K562 (cell line): ENCODE results near the gene PCED1B. TPM values are rescaled to one million over a fixed set of nuclear protein-coding genes. Genes with fewer than 3 reads are reported as not detected.

ENCODE experiments used
- ATAC-seq: fragments of 200-7000 bp; cut with Tn5 transposase; 3 replicates; pipeline ENCODE4 v1.9.1; 2020; ENCODE audit warnings: moderate library complexity
- BruUV-seq: library from RNA; stranded (reverse); fragments of 400-500 nt; replicated peaks from 2 replicates; lab custom pipeline; 2021; lab: Mats Ljungman, UMichigan
- CTCF ChIA-PET: fragments of 300-600 bp; formaldehyde crosslinking; extraction: SDS; loops from one replicate; lab custom pipeline; 2021; ENCODE audit warnings: low intra/inter-chr PET ratio; lab: Yijun Ruan, JAX
- POLR2A ChIA-PET: fragments of 300-600, 350-650 bp; sonication (Branson Sonifier 250); formaldehyde crosslinking; extraction: SDS; loops from one replicate; lab custom pipeline; 2021; ENCODE audit warnings: antibody characterized with exemption, inconsistent platforms; lab: Yijun Ruan, JAX
- DNase-seq, 4 experiments: peaks; one replicate each; pipeline versions ENCODE4 v3.0.0 to v3.0.0-alpha.2; 2011 to 2018; ENCODE audit warnings: low spot score in 3 of 4, mixed read lengths in 3 of 4; ENCODE audit errors: extremely low read depth in 1 of 4
- FAIRE-seq: peaks from 2 replicates; lab custom pipeline; 2011; peaks lifted over from hg19 to GRCh38; lab: Jason Lieb, UNC
- H2AFZ ChIP-seq: 2 replicates; pipeline ENCODE4 v1.6.0; 2011; ENCODE audit warnings: low read depth, low read length, control low read depth, inconsistent platforms
- H3K27ac ChIP-seq: fragments of 200-600 bp; 3 replicates; pipeline ENCODE4 v1.8.0; 2011; ENCODE audit warnings: low read depth, mild to moderate bottlenecking, control low read depth, inconsistent platforms, low read length, moderate library complexity, mixed read lengths; ENCODE audit errors: extremely low read depth
- H3K27me3 ChIP-seq, 2 experiments: fragments of 300-600 bp in 1 of 2; 2 replicates in 1 of 2; 3 replicates in 1 of 2; pipeline versions ENCODE4 v1.6.0 to v1.8.0; 2011; ENCODE audit warnings: inconsistent platforms in 2 of 2, low read length in 2 of 2, mild to moderate bottlenecking in 1 of 2, mixed read lengths in 1 of 2, moderate library complexity in 1 of 2; ENCODE audit not compliant: control insufficient read depth in 2 of 2, insufficient read depth in 2 of 2
- H3K36me3 ChIP-seq: fragments of 300-600 bp; 3 replicates; pipeline ENCODE4 v1.8.0; 2011; ENCODE audit warnings: mild to moderate bottlenecking, low read length, inconsistent platforms; ENCODE audit not compliant: control insufficient read depth, insufficient read depth
- H3K4me1 ChIP-seq, 2 experiments: fragments of 200-600 bp in 1 of 2; replicated peaks in 1 of 2; 2 replicates in 1 of 2; 3 replicates in 1 of 2; pipeline versions ENCODE4 v1.5.1 to v1.8.0; 2011; ENCODE audit warnings: inconsistent platforms in 2 of 2, low read length in 2 of 2, mild to moderate bottlenecking in 1 of 2, mixed read lengths in 1 of 2, moderate library complexity in 1 of 2; ENCODE audit not compliant: control insufficient read depth in 2 of 2, insufficient read depth in 2 of 2
- H3K4me2 ChIP-seq: 2 replicates; pipeline ENCODE4 v1.6.1; 2011; ENCODE audit warnings: low read length, control low read depth, inconsistent platforms, mixed read lengths; ENCODE audit not compliant: insufficient read depth
- H3K4me3 ChIP-seq: fragments of 200-600 bp; sonication (generic), shearing (Covaris generic); 2 replicates; pipeline ENCODE4 v1.5.1; 2016; ENCODE audit warnings: control low read depth, inconsistent platforms
- H3K79me2 ChIP-seq: fragments of 200-600 bp; 3 replicates; pipeline ENCODE4 v1.8.0; 2011; ENCODE audit warnings: low read length, inconsistent platforms; ENCODE audit not compliant: control insufficient read depth, insufficient read depth
- H3K9ac ChIP-seq, 2 experiments: 2 replicates each; pipeline versions ENCODE4 v1.6.0 to v1.6.1; 2011; ENCODE audit warnings: low read depth in 2 of 2, low read length in 2 of 2, control low read depth in 1 of 2, inconsistent platforms in 1 of 2, mild to moderate bottlenecking in 1 of 2, mixed read lengths in 1 of 2; ENCODE audit not compliant: insufficient read depth in 1 of 2
- H3K9me1 ChIP-seq: one replicate; pipeline ENCODE4 v1.6.0; 2011; ENCODE audit warnings: inconsistent platforms, mild to moderate bottlenecking, low read length, moderate library complexity; ENCODE audit not compliant: control insufficient read depth, insufficient read depth
- H3K9me3 ChIP-seq: replicated peaks from 2 replicates; pipeline ENCODE4 v1.5.1; 2011; ENCODE audit warnings: low read depth, low read length, inconsistent platforms; ENCODE audit not compliant: control insufficient read depth, insufficient read depth
- H4K20me1 ChIP-seq: replicated peaks from 2 replicates; pipeline ENCODE4 v1.6.1; 2011; ENCODE audit warnings: low read length, inconsistent platforms, mixed read lengths; ENCODE audit not compliant: control insufficient read depth, insufficient read depth
- BRCA1 ChIP-seq, 2 experiments: fragments of 450-650 bp in 1 of 2; sonication (generic) in 1 of 2; formaldehyde crosslinking in 1 of 2; IDR thresholded peaks; 2 replicates each; pipeline versions ENCODE4 v1.5.0 to v1.6.1; 2017 to 2020; ENCODE audit warnings: mild to moderate bottlenecking in 1 of 2, missing genetic modification reagents in 1 of 2
- ETS2 ChIP-seq: IDR thresholded peaks from 2 replicates; pipeline ENCODE4 v1.6.1; 2016; ENCODE audit warnings: borderline replicate concordance, missing genetic modification characterization, mild to moderate bottlenecking, moderate library complexity, missing compliant biosample characterization; ENCODE audit not compliant: poor library complexity, severe bottlenecking
- MAFK ChIP-seq: IDR thresholded peaks from 2 replicates; pipeline ENCODE4 v1.6.1; 2011; ENCODE audit warnings: low read length, improper control_type of control experiment
- RFX7 ChIP-seq: fragments of 250-450 bp; sonication (Bioruptor Pico); IDR thresholded peaks from 2 replicates; pipeline ENCODE4 v1.5.1; 2021; ENCODE audit warnings: mild to moderate bottlenecking
- SFPQ ChIP-seq: fragments of 200-400 bp; formaldehyde crosslinking; IDR thresholded peaks from 2 replicates; pipeline ENCODE4 v1.6.1; 2017; ENCODE audit warnings: mild to moderate bottlenecking, low read depth, low read length, moderate library complexity
- UBTF ChIP-seq, 2 experiments: IDR thresholded peaks; 2 replicates each; pipeline ENCODE4 v1.6.1; 2012; ENCODE audit warnings: improper control_type of control experiment in 2 of 2, low read depth in 2 of 2, low read length in 2 of 2, borderline replicate concordance in 1 of 2
- WGBS: fragments of 100-300 bp; shearing (Covaris generic); methylation state at CpG from one replicate; pipeline ENCODE4 v1.1.6; 2016; ENCODE audit warnings: low coverage, mixed read lengths; ENCODE audit not compliant: insufficient coverage; ENCODE audit errors: missing lambda C conversion rate; 5-methylcytosine and 5-hydroxymethylcytosine counted together
- in situ Hi-C: fragments of 300-500 bp; cut with MboI; formaldehyde crosslinking; loops from 4 replicates; pipeline ENCODE4 v1.15.0; 2018; ENCODE audit warnings: inconsistent platforms, mixed read lengths
- intact Hi-C: fragments of 100-400 bp; cut with micrococcal nuclease; formaldehyde crosslinking; loops from 2 replicates; pipeline ENCODE4 v1.14.2; 2022
- polyA plus RNA-seq, 8 experiments: library from polyadenylated mRNA; depleted of rRNA in 4 of 8; stranded (reverse) in 5 of 8; unstranded in 3 of 8; fragments of >200 nt; fragmentation: Nextera tagmentation in 2 of 8; fragmentation: Illumina TruSeq in 1 of 8; extraction: Ambion mirVana in 2 of 8; extraction: Trizol in 1 of 8; gene quantifications; 2 replicates each; pipeline versions ENCODE4 v1.2.1 to v1.2.3, GENCODE V29; 2011 to 2014; ENCODE audit warnings: inconsistent platforms in 1 of 8, missing spikeins in 1 of 8
- total RNA-seq, 7 experiments: library from RNA; depleted of rRNA in 6 of 7; stranded (reverse); fragments of >200 nt in 6 of 7; fragmentation: Illumina TruSeq in 2 of 7; extraction: Trizol in 2 of 7; gene quantifications; 2 replicates each; pipeline versions ENCODE4 v1.2.1 to v1.2.3, GENCODE V29; 2011 to 2021; ENCODE audit warnings: low replicate concordance in 1 of 7

PCED1B gene
- total and polyA plus RNA-seq, 9 of the 15 experiments (the other 6 are each of a cell fraction or from before 2014, with no cell fraction given): 1.2 to 9.3 (median 2.5) TPM

GRCh38 chr12:47067771-47068431 lies 11.5 kb upstream of the PCED1B start:
- BruUV-seq: no TSS peak
- H3K27me3 ChIP-seq: no peaks in the 10 kb centered on the region
- no peak overlapping the region for H3K4me3 ChIP-seq
- no peak overlapping the region for H3K27ac ChIP-seq
- no peaks in the 10 kb centered on the region for H3K9me3 ChIP-seq
- in situ Hi-C loops: no loop called here
- 14% methylated on average over 5 of the region's 5 CpGs for WGBS
- H3K4me2 ChIP-seq: no peak overlapping the region
- intact Hi-C loops: no loop called here
- FAIRE-seq (no peak), DNase-seq (no peak), ATAC-seq (no peak)
- no peak for TF ChIP-seq BRCA1 (IDR thresholded peaks at IDR 0.05)
- no peak for TF ChIP-seq BRCA1 (CRISPR knock-in tag; IDR thresholded peaks at IDR 0.05)
- TF ChIP-seq RFX7 (CRISPR knock-in tag): no peak
- no peak for TF ChIP-seq ETS2 (tag)
- no peak overlapping the region for H2AFZ ChIP-seq
- ChIA-PET POLR2A (interaction anchor here (4.1 kb wide), 1 partner anchor 11 kb away, joined by 21 read pairs; the partner anchor contains the start of genes AMIGO2 and PCED1B), CTCF (no interaction called here)
- no peaks in the 10 kb centered on the region for H3K79me2 ChIP-seq
- no peaks in the 10 kb centered on the region for H3K4me1 ChIP-seq
- H3K36me3 ChIP-seq: no peaks in the 10 kb centered on the region
- no peaks in the 10 kb centered on the region for H4K20me1 ChIP-seq
- no peak overlapping the region for H3K9ac ChIP-seq
- H3K9me1 ChIP-seq: no peaks in the 10 kb centered on the region

GRCh38 chr12:47068539-47068938 lies 10.9 kb upstream of the PCED1B start:
- Histone ChIP-seq H2AFZ (no peak overlapping the region), H3K4me3 (no peak overlapping the region), H3K27me3 (no peaks in the 10 kb centered on the region), H3K79me2 (no peaks in the 10 kb centered on the region), H3K9ac (no peak overlapping the region), H3K9me1 (no peaks in the 10 kb centered on the region), H3K4me1 (no peaks in the 10 kb centered on the region), H3K27ac (no peak overlapping the region), H3K36me3 (no peaks in the 10 kb centered on the region), H3K4me2 (no peak overlapping the region), H3K9me3 (no peaks in the 10 kb centered on the region), H4K20me1 (no peaks in the 10 kb centered on the region)
- intact Hi-C loops: no loop called here
- no TSS peak for BruUV-seq
- 25% methylated on average over 6 of the region's 6 CpGs for WGBS
- CTCF ChIA-PET: no interaction called here
- ATAC-seq: no peak
- in situ Hi-C loops: no loop called here
- FAIRE-seq: no peak
- POLR2A ChIA-PET: interaction anchor here (0.6 to 4.1 kb wide), 3 partner anchors 11 to 483 kb away, joined by 3 to 21 read pairs (median 4); partner anchors contain the start of genes AMIGO2 and PCED1B
- DNase-seq: no peak
- TF ChIP-seq UBTF (IDR thresholded peaks at IDR 0.05; ENCODE audit: borderline replicate concordance in 1 of 2, low read depth in 2 of 2, low read length in 2 of 2) (no peak), SFPQ (no peak), MAFK (no peak)
